Keratinocyte (primary cell): ENCODE measurements around the gene MTSS2. TPM values are rescaled to one million over a fixed set of nuclear protein-coding genes. Genes with fewer than 3 reads are reported as not detected.

Experiments used
- DNase-seq: peaks from one replicate; pipeline ENCODE4 v3.0.0-alpha.2; 2011; ENCODE audit warnings: low read depth, missing footprints, low spot score
- FAIRE-seq: peaks from 2 replicates; lab custom pipeline; 2011; peaks lifted over from hg19 to GRCh38; lab: Jason Lieb, UNC
- H2AFZ ChIP-seq: 2 replicates; pipeline ENCODE4 v1.6.0; 2012; ENCODE audit warnings: low read length, control low read depth, inconsistent platforms; ENCODE audit not compliant: control insufficient read depth
- H3K27ac ChIP-seq: 2 replicates; pipeline ENCODE4 v1.5.1; 2011; ENCODE audit warnings: low read length; ENCODE audit not compliant: control insufficient read depth, insufficient read depth
- H3K27me3 ChIP-seq: 3 replicates; pipeline ENCODE4 v1.6.0; 2011; ENCODE audit warnings: low read length; ENCODE audit not compliant: control insufficient read depth, insufficient read depth; ENCODE audit errors: extremely low read depth
- H3K36me3 ChIP-seq, 2 experiments: 2 replicates in 1 of 2; 3 replicates in 1 of 2; pipeline ENCODE4 v1.5.1; 2011; ENCODE audit warnings: low read length in 2 of 2, mild to moderate bottlenecking in 1 of 2; ENCODE audit not compliant: control insufficient read depth in 2 of 2, insufficient read depth in 2 of 2; ENCODE audit errors: extremely low read depth in 1 of 2
- H3K4me1 ChIP-seq: 3 replicates; pipeline ENCODE4 v1.5.1; 2011; ENCODE audit warnings: low read length; ENCODE audit not compliant: control insufficient read depth, insufficient read depth; ENCODE audit errors: extremely low read depth
- H3K4me2 ChIP-seq: 3 replicates; pipeline ENCODE4 v1.6.0; 2011; ENCODE audit warnings: low read depth, low read length; ENCODE audit not compliant: control insufficient read depth, insufficient read depth; ENCODE audit errors: extremely low read depth
- H3K4me3 ChIP-seq, 3 experiments: fragments of 200-600 bp in 1 of 3; sonication (generic) in 1 of 3; 2 replicates in 2 of 3; 3 replicates in 1 of 3; pipeline ENCODE4 v1.5.1; 2011 to 2016; ENCODE audit warnings: low read length in 3 of 3, mild to moderate bottlenecking in 3 of 3, control low read depth in 2 of 3, inconsistent platforms in 1 of 3, low read depth in 1 of 3, mixed read lengths in 1 of 3, mixed run types in 1 of 3, moderate library complexity in 1 of 3; ENCODE audit not compliant: control insufficient read depth in 2 of 3, insufficient read depth in 2 of 3; ENCODE audit errors: extremely low read depth in 1 of 3
- H3K79me2 ChIP-seq: 2 replicates; pipeline ENCODE4 v1.6.0; 2012; ENCODE audit warnings: low read length; ENCODE audit not compliant: control insufficient read depth, insufficient read depth
- H3K9ac ChIP-seq: 3 replicates; pipeline ENCODE4 v1.6.0; 2011; ENCODE audit warnings: low read length; ENCODE audit not compliant: control insufficient read depth, insufficient read depth; ENCODE audit errors: extremely low read depth
- H3K9me1 ChIP-seq: 3 replicates; pipeline ENCODE4 v1.6.0; 2011; ENCODE audit warnings: low read length; ENCODE audit not compliant: control insufficient read depth, insufficient read depth; ENCODE audit errors: extremely low read depth
- H3K9me3 ChIP-seq: 2 replicates; pipeline ENCODE4 v1.5.1; 2012; ENCODE audit warnings: low read depth, low read length; ENCODE audit not compliant: control insufficient read depth
- H4K20me1 ChIP-seq: 3 replicates; pipeline ENCODE4 v1.6.0; 2011; ENCODE audit warnings: low read length; ENCODE audit not compliant: control insufficient read depth, insufficient read depth; ENCODE audit errors: extremely low read depth
- CTCF ChIP-seq, 3 experiments: IDR thresholded peaks in 1 of 3; conservative IDR thresholded peaks in 1 of 3; optimal IDR thresholded peaks in 1 of 3; 2 replicates in 2 of 3; 3 replicates in 1 of 3; pipeline versions ENCODE3 to v1.5.1; 2011; ENCODE audit warnings: low read length in 3 of 3, mild to moderate bottlenecking in 3 of 3, moderate library complexity in 2 of 3, control low read depth in 1 of 3, inconsistent platforms in 1 of 3; ENCODE audit not compliant: insufficient read depth in 2 of 3; ENCODE audit errors: extremely low read depth in 1 of 3
- EZH2 ChIP-seq: IDR thresholded peaks from one replicate; pipeline ENCODE4 v1.6.1; 2012; ENCODE audit warnings: inconsistent platforms, mild to moderate bottlenecking, low read length, moderate library complexity
- dilution Hi-C: fragments of 300-500 bp; cut with MboI; formaldehyde crosslinking; loops from one replicate; pipeline ENCODE4 v1.7.0; 2020; ENCODE audit warnings: low sequenced_read_pairs; ENCODE audit not compliant: extremely low pct_ligation_motif_present
- polyA plus RNA-seq, 5 experiments: library from polyadenylated mRNA; depleted of rRNA in 3 of 5; stranded (reverse) in 3 of 5; stranded (forward) in 1 of 5; unstranded in 1 of 5; fragments of >200 nt; gene quantifications; 1 replicate in 1 of 5; 2 replicates in 3 of 5; 3 replicates in 1 of 5; pipeline versions ENCODE4 v1.2.1 to v1.2.3, GENCODE V29; 2011 to 2012; ENCODE audit warnings: missing spikeins in 2 of 5, low read depth in 1 of 5, low replicate concordance in 1 of 5

Gene MTSS2
- polyA plus RNA-seq, 1 donor (not counting 4 experiments of a cell fraction or from before 2014, with no cell fraction given): 13.3 TPM

DNA sequence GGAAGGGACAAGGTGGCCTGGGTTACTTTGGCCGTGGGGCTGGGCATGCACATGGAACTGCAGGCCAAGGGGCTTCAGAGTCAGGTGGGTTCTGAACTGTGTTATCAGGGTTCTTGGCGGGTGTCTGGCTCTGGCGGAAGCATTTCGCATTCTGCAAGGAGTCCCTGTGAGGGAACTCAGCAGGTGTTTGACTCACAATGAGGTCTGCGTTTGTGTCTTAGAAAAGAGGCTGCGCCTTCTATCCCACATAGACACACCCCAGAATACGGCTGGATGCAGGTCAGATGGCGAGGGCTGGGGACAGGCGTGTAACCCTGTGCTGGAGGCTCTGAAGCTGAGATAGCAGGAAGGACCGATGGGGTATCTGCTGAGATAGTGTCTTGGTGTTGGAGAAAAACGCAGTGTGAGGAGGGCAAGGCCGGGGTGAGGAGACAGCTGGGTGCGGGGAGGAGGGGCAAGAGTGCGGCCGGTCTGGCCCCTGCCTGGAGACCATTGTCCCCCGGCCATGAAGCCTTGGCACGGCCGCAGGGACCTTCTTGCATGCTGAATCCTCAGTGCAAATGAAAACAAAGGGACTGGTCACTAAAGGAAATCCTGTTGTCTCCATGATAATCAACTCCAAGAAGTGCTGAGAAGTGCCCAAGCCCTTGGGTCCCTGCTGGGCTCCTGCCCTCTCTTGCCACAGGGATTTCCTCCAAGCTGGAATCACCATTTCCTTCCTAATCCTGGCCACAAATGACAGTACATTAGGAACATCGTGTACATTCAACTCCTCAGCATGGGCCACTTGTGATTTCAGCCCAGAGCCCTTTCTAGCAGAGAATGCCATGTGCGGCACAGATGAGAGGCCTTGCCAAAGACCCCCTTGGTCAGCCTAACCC is 22.8 kb upstream of the MTSS2 start:
- H3K36me3 ChIP-seq: no peaks in the 10 kb centered on the region
- no peak overlapping the region for H3K9ac ChIP-seq
- no peaks in the 10 kb centered on the region for H3K9me1 ChIP-seq
- dilution Hi-C loops: no loop called here
- no peaks in the 10 kb centered on the region for H3K9me3 ChIP-seq
- H3K4me1 ChIP-seq: peaks cover 27% of the 10 kb centered on the region
- no peak overlapping the region for H2AFZ ChIP-seq
- no peak for TF ChIP-seq EZH2
- TF ChIP-seq CTCF (optimal IDR thresholded peaks at IDR 0.05 in 1 of 3, IDR thresholded peaks at IDR 0.05 in 1 of 3, conservative IDR thresholded peaks at IDR 0.05 in 1 of 3; ENCODE audit: extremely low read depth in 1 of 3, insufficient read depth in 2 of 3, low read length in 3 of 3): no peak
- no peaks in the 10 kb centered on the region for H3K79me2 ChIP-seq
- no peak overlapping the region for H3K27ac ChIP-seq
- DNase-seq (no peak), FAIRE-seq (no peak)
- no peak overlapping the region for H3K4me3 ChIP-seq
- H3K27me3 ChIP-seq: no peaks in the 10 kb centered on the region
- no peaks in the 10 kb centered on the region for H4K20me1 ChIP-seq
- H3K4me2 ChIP-seq: no peak overlapping the region

- DNase-seq (peak; percentile 92), FAIRE-seq (peak; percentile 98)
- dilution Hi-C loops: no loop called here
- Histone ChIP-seq H3K4me1 (peaks cover 37% of the 10 kb centered on the region), H3K9me1 (no peaks in the 10 kb centered on the region), H3K79me2 (no peaks in the 10 kb centered on the region), H3K27me3 (no peaks in the 10 kb centered on the region), H3K4me3 (peak overlapping the region in 1 of 3 experiments; percentile 29), H3K36me3 (no peaks in the 10 kb centered on the region), H3K9ac (peak overlapping the region; percentile 39), H4K20me1 (no peaks in the 10 kb centered on the region), H3K9me3 (no peaks in the 10 kb centered on the region), H2AFZ (peak overlapping the region; percentile 27), H3K4me2 (peak overlapping the region; percentile 75), H3K27ac (peak overlapping the region; percentile 82)
- TF ChIP-seq EZH2: no peak
- TF ChIP-seq CTCF (optimal IDR thresholded peaks at IDR 0.05 in 1 of 3, IDR thresholded peaks at IDR 0.05 in 1 of 3, conservative IDR thresholded peaks at IDR 0.05 in 1 of 3; ENCODE audit: extremely low read depth in 1 of 3, insufficient read depth in 2 of 3, low read length in 3 of 3): no peak
These were observed 21.2 kb upstream of the MTSS2 start for GRCh38 chr16:70706948-70707465.
